Measurements from ENCODE around the gene AWAT2.

AWAT2 gene

DNA sequence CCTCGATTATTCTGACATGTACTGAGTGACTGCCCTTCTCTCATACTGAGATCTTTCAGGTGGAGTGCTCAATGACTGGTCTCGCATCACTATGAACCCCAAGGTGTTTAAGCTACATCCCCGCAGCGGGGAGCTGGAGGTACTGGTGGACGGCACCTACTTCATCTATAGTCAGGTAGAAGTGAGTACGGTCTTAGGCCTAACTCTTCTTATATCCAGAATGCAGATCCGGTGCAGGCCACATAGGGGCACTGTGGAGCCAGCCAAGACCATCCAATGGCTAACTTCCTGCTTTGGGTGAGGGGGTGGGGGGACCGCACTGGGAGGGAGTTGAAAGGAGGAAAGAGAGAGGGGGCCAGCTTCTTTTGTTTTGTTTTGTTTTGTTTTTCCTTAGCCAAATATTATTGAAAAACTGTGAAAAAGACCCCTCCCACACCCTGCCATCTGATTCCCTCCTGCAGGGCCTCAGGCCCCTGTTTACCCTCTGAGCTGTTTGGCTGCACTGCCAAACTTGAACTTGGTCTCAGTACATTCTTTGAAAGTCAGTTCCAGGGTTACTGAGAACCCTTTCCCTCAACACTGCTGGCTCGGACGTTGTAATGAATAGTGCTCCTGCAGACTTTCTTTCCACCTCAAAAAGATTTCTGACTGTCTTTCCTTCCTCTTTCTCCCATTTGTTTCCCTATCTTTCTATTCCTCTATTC is 16.2 kb downstream of the AWAT2 start:
- Histone ChIP-seq H3K36me3 (ENCODE audit: insufficient read depth) (no peaks in the 10 kb centered on the region), H3K27me3 (ENCODE audit: insufficient read depth, low read depth) (no peaks in the 10 kb centered on the region), H4K20me1 (ENCODE audit: insufficient read depth) (no peaks in the 10 kb centered on the region), H3K4me1 (ENCODE audit: low read depth, poor library complexity, severe bottlenecking) (no peaks in the 10 kb centered on the region), H3K27ac (no peak overlapping the region), H3K9ac (no peak overlapping the region), H3K79me2 (ENCODE audit: insufficient read depth, low read depth) (no peaks in the 10 kb centered on the region), H3K4me3 (IDR thresholded peaks at IDR 0.05; ENCODE audit: insufficient read depth, low read depth, low read length) (no peak overlapping the region), H3K4me2 (no peak overlapping the region), H2AFZ (ENCODE audit: low read depth) (no peak overlapping the region)
- TF ChIP-seq, protein P1, sequence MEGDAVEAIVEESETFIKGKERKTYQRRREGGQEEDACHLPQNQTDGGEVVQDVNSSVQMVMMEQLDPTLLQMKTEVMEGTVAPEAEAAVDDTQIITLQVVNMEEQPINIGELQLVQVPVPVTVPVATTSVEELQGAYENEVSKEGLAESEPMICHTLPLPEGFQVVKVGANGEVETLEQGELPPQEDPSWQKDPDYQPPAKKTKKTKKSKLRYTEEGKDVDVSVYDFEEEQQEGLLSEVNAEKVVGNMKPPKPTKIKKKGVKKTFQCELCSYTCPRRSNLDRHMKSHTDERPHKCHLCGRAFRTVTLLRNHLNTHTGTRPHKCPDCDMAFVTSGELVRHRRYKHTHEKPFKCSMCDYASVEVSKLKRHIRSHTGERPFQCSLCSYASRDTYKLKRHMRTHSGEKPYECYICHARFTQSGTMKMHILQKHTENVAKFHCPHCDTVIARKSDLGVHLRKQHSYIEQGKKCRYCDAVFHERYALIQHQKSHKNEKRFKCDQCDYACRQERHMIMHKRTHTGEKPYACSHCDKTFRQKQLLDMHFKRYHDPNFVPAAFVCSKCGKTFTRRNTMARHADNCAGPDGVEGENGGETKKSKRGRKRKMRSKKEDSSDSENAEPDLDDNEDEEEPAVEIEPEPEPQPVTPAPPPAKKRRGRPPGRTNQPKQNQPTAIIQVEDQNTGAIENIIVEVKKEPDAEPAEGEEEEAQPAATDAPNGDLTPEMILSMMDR (conservative IDR thresholded peaks at IDR 0.05; ENCODE audit: low read depth, low read length), result peak; percentile 63; the same call in 1 of the 2 replicates

DNA sequence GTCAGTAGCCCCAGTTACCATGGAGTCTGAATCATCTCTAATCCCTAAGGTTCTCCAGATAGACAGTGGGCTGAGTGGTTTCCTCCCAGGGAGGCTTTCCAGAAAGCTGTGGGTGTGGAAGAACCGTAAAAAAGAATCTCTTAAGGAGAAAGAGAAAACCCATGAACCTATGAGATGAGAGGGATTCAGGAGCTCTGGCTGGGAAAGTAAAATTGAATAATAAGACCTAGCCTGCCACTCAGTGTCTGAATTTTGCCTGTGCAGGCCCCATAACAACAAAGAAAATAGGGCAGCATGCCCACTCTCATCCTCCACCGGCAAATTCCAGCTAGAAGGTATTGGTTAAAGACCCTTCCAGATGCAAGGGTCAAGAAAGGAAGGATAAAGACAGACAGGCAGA is 16.9 kb downstream of the AWAT2 start:
- H3K4me1 ChIP-seq (ENCODE audit: low read depth, poor library complexity, severe bottlenecking), result no peaks in the 10 kb centered on the region
- H3K4me3 ChIP-seq (IDR thresholded peaks at IDR 0.05; ENCODE audit: insufficient read depth, low read depth, low read length), result no peak overlapping the region
- no peaks in the 10 kb centered on the region for H4K20me1 ChIP-seq (ENCODE audit: insufficient read depth)
- no peaks in the 10 kb centered on the region for H3K36me3 ChIP-seq (ENCODE audit: insufficient read depth)
- no peak overlapping the region for H2AFZ ChIP-seq (ENCODE audit: low read depth)
- H3K79me2 ChIP-seq (ENCODE audit: insufficient read depth, low read depth), result no peaks in the 10 kb centered on the region
- no peak overlapping the region for H3K27ac ChIP-seq
- H3K9ac ChIP-seq, result no peak overlapping the region
- H3K27me3 ChIP-seq (ENCODE audit: insufficient read depth, low read depth), result no peaks in the 10 kb centered on the region
- no peak overlapping the region for H3K4me2 ChIP-seq
- TF ChIP-seq, protein P1 (conservative IDR thresholded peaks at IDR 0.05; ENCODE audit: low read depth, low read length), result no peak

DNA sequence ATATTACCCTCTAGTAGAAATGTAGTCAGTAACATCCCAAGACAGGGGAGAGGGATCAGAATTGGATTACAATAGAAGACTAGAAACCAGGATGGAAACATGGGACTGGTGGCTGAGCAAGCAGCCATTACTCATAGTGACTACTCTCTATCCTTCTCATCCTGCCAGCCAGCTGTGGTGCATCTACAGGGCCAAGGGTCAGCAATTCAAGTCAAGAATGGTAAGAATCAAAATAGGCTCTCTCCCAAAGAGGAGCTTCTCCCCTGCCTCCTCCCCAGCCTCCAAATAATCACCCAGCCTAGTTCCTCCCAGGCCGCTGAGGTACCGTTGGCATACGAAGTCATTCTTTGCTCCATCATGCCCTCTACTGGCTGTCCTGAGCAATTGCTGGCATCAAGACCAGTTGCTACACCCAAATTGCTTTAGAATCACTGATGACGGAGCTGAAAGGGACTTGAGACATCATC is 19.4 kb downstream of the AWAT2 start:
- H2AFZ ChIP-seq (ENCODE audit: low read depth), result no peak overlapping the region
- no peaks in the 10 kb centered on the region for H3K36me3 ChIP-seq (ENCODE audit: insufficient read depth)
- H3K27ac ChIP-seq, result no peak overlapping the region
- no peaks in the 10 kb centered on the region for H3K27me3 ChIP-seq (ENCODE audit: insufficient read depth, low read depth)
- no peaks in the 10 kb centered on the region for H4K20me1 ChIP-seq (ENCODE audit: insufficient read depth)
- H3K79me2 ChIP-seq (ENCODE audit: insufficient read depth, low read depth), result no peaks in the 10 kb centered on the region
- H3K9ac ChIP-seq, result no peak overlapping the region
- no peak overlapping the region for H3K4me3 ChIP-seq (IDR thresholded peaks at IDR 0.05; ENCODE audit: insufficient read depth, low read depth, low read length)
- no peaks in the 10 kb centered on the region for H3K4me1 ChIP-seq (ENCODE audit: low read depth, poor library complexity, severe bottlenecking)
- no peak overlapping the region for H3K4me2 ChIP-seq
- TF ChIP-seq, protein P1 (conservative IDR thresholded peaks at IDR 0.05; ENCODE audit: low read depth, low read length), result peak; percentile 76

DNA sequence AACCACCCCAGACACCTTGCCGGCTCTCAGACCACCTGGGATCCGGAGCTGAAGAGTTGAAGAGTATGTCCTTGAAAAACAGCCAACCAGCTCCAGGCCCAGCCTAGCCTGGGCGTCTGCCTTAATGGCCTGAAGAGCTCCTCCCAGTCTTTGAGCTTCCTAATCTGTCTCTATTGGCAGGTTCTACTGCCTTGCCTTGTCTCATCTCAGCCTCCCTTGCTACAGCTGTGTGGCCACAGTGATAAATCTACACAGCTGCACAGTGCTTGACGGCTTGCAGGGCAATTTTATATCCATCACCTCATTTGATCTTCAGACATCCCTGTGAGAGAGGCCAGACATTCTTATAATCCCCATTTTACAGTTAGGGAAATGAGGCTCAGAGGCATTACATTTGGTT is 19.9 kb downstream of the AWAT2 start:
- Histone ChIP-seq H2AFZ (ENCODE audit: low read depth) (no peak overlapping the region), H3K27ac (no peak overlapping the region), H3K4me1 (ENCODE audit: low read depth, poor library complexity, severe bottlenecking) (no peaks in the 10 kb centered on the region), H3K4me3 (IDR thresholded peaks at IDR 0.05; ENCODE audit: insufficient read depth, low read depth, low read length) (no peak overlapping the region), H3K36me3 (ENCODE audit: insufficient read depth) (no peaks in the 10 kb centered on the region), H3K9ac (no peak overlapping the region), H4K20me1 (ENCODE audit: insufficient read depth) (no peaks in the 10 kb centered on the region), H3K4me2 (no peak overlapping the region), H3K27me3 (ENCODE audit: insufficient read depth, low read depth) (no peaks in the 10 kb centered on the region), H3K79me2 (ENCODE audit: insufficient read depth, low read depth) (no peaks in the 10 kb centered on the region)
- TF ChIP-seq, protein P1 (conservative IDR thresholded peaks at IDR 0.05; ENCODE audit: low read depth, low read length), result no peak

Data from KMS-11 (cell line).